ENCODE measurements around the gene MRPL38. TPM values are rescaled to one million over a fixed set of nuclear protein-coding genes. Genes with fewer than 3 reads are reported as not detected.

MRPL38 gene
- total RNA-seq, 4 donors from 2014 or later: 28.4 to 57.9 (median 46.0) TPM

- no peak for TF ChIP-seq CTCF (IDR thresholded peaks at IDR 0.05; ENCODE audit: low read depth)
Measured at GRCh38 chr17:75899767-75900468, 4.8 kb downstream of the MRPL38 start.

- TF ChIP-seq CTCF (IDR thresholded peaks at IDR 0.05; ENCODE audit: low read depth): no peak
Measured at GRCh38 chr17:75899353-75899752, 5.3 kb downstream of the MRPL38 start.

- no peak for TF ChIP-seq CTCF (IDR thresholded peaks at IDR 0.05; ENCODE audit: low read depth)
Measured at GRCh38 chr17:75898791-75899190, 5.9 kb downstream of the MRPL38 start.

GRCh38 chr17:75898065-75898464, 6.6 kb downstream of the MRPL38 start:
- no peak for TF ChIP-seq CTCF (IDR thresholded peaks at IDR 0.05; ENCODE audit: low read depth)

- TF ChIP-seq CTCF (IDR thresholded peaks at IDR 0.05; ENCODE audit: low read depth): no peak
Measured at GRCh38 chr17:75897160-75898019, 7.3 kb downstream of the MRPL38 start.

- no peak for TF ChIP-seq CTCF (IDR thresholded peaks at IDR 0.05; ENCODE audit: low read depth)
Measured at GRCh38 chr17:75896415-75897159, 8.1 kb downstream of the MRPL38 start, which contains the start of gene TRIM65. Gene TRIM65, minus strand, starts transcription at chr17:75896951. Its CDS starts 14 bp downstream, at chr17:75896937.

Data from subcutaneous adipose tissue (tissue), 4 donors.